Ovary (tissue), 9 donors: ENCODE measurements around the gene WDR38. TPM values are rescaled to one million over a fixed set of nuclear protein-coding genes. Genes with fewer than 3 reads are reported as not detected.

Experiments
- DNase-seq, 5 donors: peaks; one replicate each; pipeline ENCODE4 v3.0.0-alpha.2; 2019 to 2020
- H3K27ac ChIP-seq, 2 donors: fragments of 200-600 bp; one replicate each; pipeline versions ENCODE4 v1.5.1 to v1.8.0; 2019 to 2022
- H3K27me3 ChIP-seq: fragments of 200-600 bp; one replicate; pipeline ENCODE4 v1.8.0; 2022
- H3K36me3 ChIP-seq: fragments of 200-600 bp; sonication (generic); one replicate; pipeline ENCODE4 v1.5.1; 2019
- H3K4me1 ChIP-seq: one replicate; pipeline ENCODE4 v1.8.1; 2013; ENCODE audit warnings: mild to moderate bottlenecking, moderate library complexity; ENCODE audit not compliant: insufficient read depth
- H3K4me3 ChIP-seq: fragments of 200-600 bp; sonication (generic); one replicate; pipeline ENCODE4 v1.5.1; 2017
- H3K9me3 ChIP-seq, 2 donors: fragments of 200-600 bp in 1 of 2; sonication (generic) in 1 of 2; one replicate each; pipeline versions ENCODE4 v1.5.1 to v1.8.1; 2013 to 2019; ENCODE audit warnings: mild to moderate bottlenecking in 1 of 2, moderate library complexity in 1 of 2
- CTCF ChIP-seq, 3 donors: fragments of 450-650 bp in 2 of 3; fragments of 200-600 bp in 1 of 3; IDR thresholded peaks; one replicate each; pipeline versions ENCODE4 v1.5.1 to v1.8.0; 2016 to 2022; ENCODE audit warnings: antibody characterized with exemption in 3 of 3, mild to moderate bottlenecking in 1 of 3
- EP300 ChIP-seq: sonication (generic); formaldehyde crosslinking; IDR thresholded peaks from one replicate; pipeline ENCODE4 v1.6.1; 2017; ENCODE audit warnings: antibody characterized with exemption
- POLR2A ChIP-seq: fragments of 450-650 bp; IDR thresholded peaks from one replicate; pipeline ENCODE4 v1.6.1; 2017; ENCODE audit warnings: antibody characterized with exemption, mild to moderate bottlenecking, moderate library complexity
- WGBS, 3 donors: extraction: QIAGEN DNeasy Blood & Tissue Kit in 1 of 3; methylation state at CpG; one replicate each; pipeline versions ENCODE4 v1.1.5 to v1.1.7; 2013 to 2017; 5-methylcytosine and 5-hydroxymethylcytosine counted together
- intact Hi-C, 4 donors: fragments of 100-400 bp; cut with DNase I; formaldehyde crosslinking; loops; one replicate each; pipeline versions ENCODE4 v1.11.0 to v1.15.1; 2022 to 2023
- polyA plus RNA-seq, 2 donors: library from polyadenylated mRNA; stranded (reverse); fragments of 200-250 nt in 1 of 2; fragments of 350-450 nt in 1 of 2; fragmentation: Illumina TruSeq in 1 of 2; extraction: RNeasy Lipid Tissue Mini Kit (QIAGEN cat#74804) in 1 of 2; gene quantifications; one replicate each; pipeline ENCODE4 v1.2.3, GENCODE V29; 2013 to 2014
- total RNA-seq, 7 donors: library from RNA; depleted of rRNA in 2 of 7; stranded (reverse); fragments of >200 nt in 2 of 7; fragmentation: NEBNext Ultra II Directional in 3 of 7; extraction: Animal tissue kit (Norgen Biotek cat#: 25700) in 3 of 7; gene quantifications; one replicate each; pipeline versions ENCODE4 v1.1.0 to v1.2.4, GENCODE V29; 2016 to 2023
- donor health status: DM: no; HTN: no; CAD: no; lungs with moderate emphysema.
- donor health status: DM: no; HTN: no; CAD: no.
- donor health status: Bipolar disorder and iron deficiency.
- donor health status: DM: yes; HTN: yes; CAD: no.
- donor health status: DM: no; HTN: no; CAD: no.
- donor health status: DM: yes; HTN: yes; CAD: no.

The WDR38 gene
- total and polyA plus RNA-seq, 9 donors = 0.94 to 22.5 (median 1.4) TPM; not detected in 5

- DNase-seq = no peak
- Histone ChIP-seq H3K27me3 (no peaks in the 10 kb centered on the region), H3K27ac (no peak overlapping the region), H3K4me3 (no peak overlapping the region), H3K4me1 (no peaks in the 10 kb centered on the region), H3K9me3 (no peaks in the 10 kb centered on the region), H3K36me3 (no peaks in the 10 kb centered on the region)
- WGBS, 3 donors = 58 to 74% (median 69%) methylated on average over 12 of the region's 12 CpGs
- TF ChIP-seq CTCF (IDR thresholded peaks at IDR 0.05) (no peak), POLR2A (no peak), EP300 (no peak)
- intact Hi-C loops = no loop called here
These were observed 32.3 kb upstream of the WDR38 start for GRCh38 chr9:124820698-124821623.

GRCh38 chr9:124828489-124829333 lies 24.5 kb upstream of the WDR38 start:
- Histone ChIP-seq H3K4me3 (no peak overlapping the region), H3K4me1 (peaks cover 5% of the 10 kb centered on the region), H3K36me3 (no peaks in the 10 kb centered on the region), H3K9me3 (no peaks in the 10 kb centered on the region), H3K27ac (no peak overlapping the region), H3K27me3 (no peaks in the 10 kb centered on the region)
- intact Hi-C loops = no loop called here
- 30 to 41% (median 40%) methylated on average over 2 of the region's 2 CpGs for WGBS, 3 donors
- no peak for DNase-seq
- TF ChIP-seq EP300 = no peak
- no peak for TF ChIP-seq POLR2A
- no peak for TF ChIP-seq CTCF (IDR thresholded peaks at IDR 0.05)

- TF ChIP-seq POLR2A (no peak), CTCF (IDR thresholded peaks at IDR 0.05) (no peak), EP300 (no peak)
- intact Hi-C loops = no loop called here
- Histone ChIP-seq H3K4me1 (peaks cover 5% of the 10 kb centered on the region), H3K36me3 (no peaks in the 10 kb centered on the region), H3K4me3 (no peak overlapping the region), H3K27ac (no peak overlapping the region), H3K9me3 (no peaks in the 10 kb centered on the region), H3K27me3 (no peaks in the 10 kb centered on the region)
- 29 to 45% (median 31%) methylated on average over 5 of the region's 5 CpGs for WGBS, 3 donors
- no peak for DNase-seq
These were observed 24.0 kb upstream of the WDR38 start for GRCh38 chr9:124829334-124829669.

- no peaks in the 10 kb centered on the region for H3K27me3 ChIP-seq
- TF ChIP-seq POLR2A (no peak), CTCF (IDR thresholded peaks at IDR 0.05) (no peak)
- no peak for DNase-seq
- H3K36me3 ChIP-seq = no peaks in the 10 kb centered on the region
- no peaks in the 10 kb centered on the region for H3K9me3 ChIP-seq
- intact Hi-C loops = no loop called here
- H3K4me1 ChIP-seq = peaks cover 7% of the 10 kb centered on the region
- H3K4me3 ChIP-seq = no peak overlapping the region
- 69 to 81% (median 70%) methylated on average over 4 of the region's 4 CpGs for WGBS, 3 donors
- H3K27ac ChIP-seq = no peak overlapping the region
These were observed 22.7 kb upstream of the WDR38 start for GRCh38 chr9:124830593-124830992.
